Activated CD4-positive, alpha-beta T cell treated with anti-CD3 and anti-CD28 coated beads for 1 hour (primary cell): Measurements from ENCODE around the gene KAT2B.

Experiments used
- DNase-seq: peaks from one replicate; pipeline ENCODE4 v3.0.0-alpha.2; 2020

Gene KAT2B

GRCh38 chr3:20154078-20154477 lies 113.8 kb downstream of the KAT2B start:
- no peak for DNase-seq

GRCh38 chr3:20154928-20155327 lies 114.7 kb downstream of the KAT2B start:
- no peak for DNase-seq

GRCh38 chr3:20160230-20160629 lies 120.0 kb downstream of the KAT2B start:
- no peak for DNase-seq

- DNase-seq = no peak
These were observed 121.5 kb downstream of the KAT2B start for GRCh38 chr3:20161714-20162113.

GRCh38 chr3:20173844-20174410 lies 133.7 kb downstream of the KAT2B start:
- no peak for DNase-seq

- no peak for DNase-seq
These were observed 141.0 kb downstream of the KAT2B start for GRCh38 chr3:20181276-20181675.

- no peak for DNase-seq
These were observed 142.0 kb downstream of the KAT2B start for GRCh38 chr3:20182206-20182605.

- DNase-seq = no peak
These were observed 145.1 kb downstream of the KAT2B start for GRCh38 chr3:20185331-20185678.

GRCh38 chr3:20185679-20186599 lies 145.7 kb downstream of the KAT2B start, which contains the start of gene SGO1:
Gene SGO1, minus strand, starts transcription at chr3:20186206. Its CDS starts 2,179 bp downstream, at chr3:20184027.
- DNase-seq = peak; percentile 100

GRCh38 chr3:20186600-20187004 lies 146.4 kb downstream of the KAT2B start:
- no peak for DNase-seq

GRCh38 chr3:20190991-20191390 lies 150.7 kb downstream of the KAT2B start:
- no peak for DNase-seq

- DNase-seq = no peak
These were observed 154.7 kb downstream of the KAT2B start for GRCh38 chr3:20194793-20195460.

- DNase-seq = no peak
These were observed 157.5 kb downstream of the KAT2B start for GRCh38 chr3:20197775-20198174.

- DNase-seq = no peak
These were observed 160.9 kb downstream of the KAT2B start for GRCh38 chr3:20201143-20201542.
